HEK293 (cell line): Measurements from ENCODE around the gene SIK3.

Experiments used
- FEZF1 ChIP-seq: fragments of 450-650 bp; formaldehyde crosslinking; IDR thresholded peaks from 2 replicates; pipeline ENCODE4 v1.5.1; 2016; ENCODE audit warnings: missing biosample characterization, missing genetic modification characterization
- HOXD13 ChIP-seq: sonication (generic); formaldehyde crosslinking; IDR thresholded peaks from 2 replicates; pipeline ENCODE4 v1.8.0; 2022; ENCODE audit warnings: missing genetic modification reagents, borderline replicate concordance
- REPIN1 ChIP-seq: fragments of 450-650 bp; formaldehyde crosslinking; IDR thresholded peaks from 2 replicates; pipeline ENCODE4 v1.5.1; 2017; ENCODE audit warnings: missing biosample characterization, missing genetic modification characterization, low read depth
- SCRT2 ChIP-seq: fragments of 450-650 bp; formaldehyde crosslinking; IDR thresholded peaks from 2 replicates; pipeline ENCODE4 v1.5.1; 2016; ENCODE audit warnings: missing biosample characterization, missing genetic modification characterization
- SP3 ChIP-seq: fragments of 450-650 bp; formaldehyde crosslinking; IDR thresholded peaks from 2 replicates; pipeline ENCODE4 v1.5.1; 2016; ENCODE audit warnings: missing biosample characterization, missing genetic modification characterization
- ZBTB8A ChIP-seq: fragments of 450-650 bp; formaldehyde crosslinking; IDR thresholded peaks from 2 replicates; pipeline ENCODE4 v1.5.1; 2016; ENCODE audit warnings: missing biosample characterization, missing genetic modification characterization
- ZEB2 ChIP-seq: fragments of 450-650 bp; formaldehyde crosslinking; IDR thresholded peaks from 2 replicates; pipeline ENCODE4 v1.5.1; 2016; ENCODE audit warnings: missing biosample characterization, missing genetic modification characterization
- ZFHX2 ChIP-seq: fragments of 450-650 bp; formaldehyde crosslinking; conservative IDR thresholded peaks from 2 replicates; pipeline ENCODE4 v1.5.1; 2016; ENCODE audit warnings: missing biosample characterization, missing genetic modification characterization
- ZNF140 ChIP-seq: fragments of 450-650 bp; formaldehyde crosslinking; IDR thresholded peaks from 2 replicates; pipeline ENCODE4 v1.5.1; 2016; ENCODE audit warnings: missing biosample characterization, missing genetic modification characterization
- ZNF311 ChIP-seq: fragments of 450-650 bp; formaldehyde crosslinking; IDR thresholded peaks from 2 replicates; pipeline ENCODE4 v1.5.1; 2017; ENCODE audit warnings: missing biosample characterization, missing genetic modification characterization, borderline replicate concordance
- ZNF341 ChIP-seq: fragments of 450-650 bp; formaldehyde crosslinking; IDR thresholded peaks from 2 replicates; pipeline ENCODE4; 2016; ENCODE audit warnings: low read depth, missing biosample characterization, missing genetic modification characterization
- ZNF37A ChIP-seq: fragments of 450-650 bp; IDR thresholded peaks from 2 replicates; pipeline ENCODE4 v1.5.1; 2018; ENCODE audit warnings: missing biosample characterization, missing genetic modification characterization
- ZNF394 ChIP-seq: fragments of 450-650 bp; formaldehyde crosslinking; IDR thresholded peaks from 2 replicates; pipeline ENCODE4 v1.5.1; 2016; ENCODE audit warnings: missing biosample characterization, missing genetic modification characterization, mild to moderate bottlenecking, moderate library complexity, borderline replicate concordance
- ZNF514 ChIP-seq: fragments of 450-650 bp; formaldehyde crosslinking; IDR thresholded peaks from 2 replicates; pipeline ENCODE4 v1.5.1; 2016; ENCODE audit warnings: missing biosample characterization, missing genetic modification characterization
- ZNF621 ChIP-seq: fragments of 450-650 bp; formaldehyde crosslinking; IDR thresholded peaks from 2 replicates; pipeline ENCODE4 v1.5.1; 2017; ENCODE audit warnings: missing biosample characterization, missing genetic modification characterization
- ZNF629 ChIP-seq: fragments of 450-650 bp; formaldehyde crosslinking; IDR thresholded peaks from 2 replicates; pipeline ENCODE4 v1.5.1; 2017; ENCODE audit warnings: missing biosample characterization, missing genetic modification characterization
- ZNF707 ChIP-seq: fragments of 450-650 bp; formaldehyde crosslinking; IDR thresholded peaks from 2 replicates; pipeline ENCODE4 v1.5.1; 2016; ENCODE audit warnings: missing biosample characterization, missing genetic modification characterization
- ZNF785 ChIP-seq: fragments of 450-650 bp; formaldehyde crosslinking; IDR thresholded peaks from 2 replicates; pipeline ENCODE4 v1.5.1; 2016; ENCODE audit warnings: missing biosample characterization, missing genetic modification characterization
- ZNF843 ChIP-seq: fragments of 450-650 bp; formaldehyde crosslinking; IDR thresholded peaks from 2 replicates; pipeline ENCODE4 v1.5.1; 2016; ENCODE audit warnings: missing biosample characterization, missing genetic modification characterization
- ZSCAN23 ChIP-seq: fragments of 450-650 bp; formaldehyde crosslinking; IDR thresholded peaks from 2 replicates; pipeline ENCODE4 v1.5.1; 2016; ENCODE audit warnings: missing biosample characterization, missing genetic modification characterization
- ZSCAN30 ChIP-seq: fragments of 450-650 bp; IDR thresholded peaks from 2 replicates; pipeline ENCODE4 v1.5.1; 2018; ENCODE audit warnings: missing biosample characterization, mild to moderate bottlenecking, missing genetic modification characterization, moderate library complexity
- ZXDB ChIP-seq: fragments of 450-650 bp; formaldehyde crosslinking; IDR thresholded peaks from 2 replicates; pipeline ENCODE4 v1.5.1; 2016; ENCODE audit warnings: missing biosample characterization, missing genetic modification characterization
- TF ChIP-seq, protein P1 (sequence below): fragments of 450-650 bp; formaldehyde crosslinking; IDR thresholded peaks from 2 replicates; pipeline ENCODE4 v1.5.1; 2016; ENCODE audit warnings: missing biosample characterization, missing genetic modification characterization, low read depth
- TF ChIP-seq, protein P2 (sequence below): fragments of 450-650 bp; formaldehyde crosslinking; IDR thresholded peaks from 2 replicates; pipeline ENCODE4 v1.5.1; 2017; ENCODE audit warnings: missing biosample characterization, missing genetic modification characterization
- TF ChIP-seq, protein P3 (sequence below): fragments of 450-650 bp; formaldehyde crosslinking; IDR thresholded peaks from 2 replicates; pipeline ENCODE4 v1.5.1; 2016; ENCODE audit warnings: missing biosample characterization, missing genetic modification characterization, borderline replicate concordance
- TF ChIP-seq, protein P4 (sequence below): fragments of 450-650 bp; formaldehyde crosslinking; IDR thresholded peaks from 2 replicates; pipeline ENCODE4 v1.5.1; 2016; ENCODE audit warnings: missing biosample characterization, missing genetic modification characterization
- TF ChIP-seq, protein P5 (sequence below): sonication (generic); formaldehyde crosslinking; IDR thresholded peaks from 2 replicates; pipeline ENCODE4 v1.8.1; 2022; ENCODE audit warnings: mild to moderate bottlenecking, moderate library complexity, missing genetic modification reagents
- TF ChIP-seq, protein P6 (sequence below): fragments of 450-650 bp; formaldehyde crosslinking; IDR thresholded peaks from 2 replicates; pipeline ENCODE4 v1.5.1; 2016; ENCODE audit warnings: missing biosample characterization, missing genetic modification characterization, borderline replicate concordance

Gene SIK3

DNA sequence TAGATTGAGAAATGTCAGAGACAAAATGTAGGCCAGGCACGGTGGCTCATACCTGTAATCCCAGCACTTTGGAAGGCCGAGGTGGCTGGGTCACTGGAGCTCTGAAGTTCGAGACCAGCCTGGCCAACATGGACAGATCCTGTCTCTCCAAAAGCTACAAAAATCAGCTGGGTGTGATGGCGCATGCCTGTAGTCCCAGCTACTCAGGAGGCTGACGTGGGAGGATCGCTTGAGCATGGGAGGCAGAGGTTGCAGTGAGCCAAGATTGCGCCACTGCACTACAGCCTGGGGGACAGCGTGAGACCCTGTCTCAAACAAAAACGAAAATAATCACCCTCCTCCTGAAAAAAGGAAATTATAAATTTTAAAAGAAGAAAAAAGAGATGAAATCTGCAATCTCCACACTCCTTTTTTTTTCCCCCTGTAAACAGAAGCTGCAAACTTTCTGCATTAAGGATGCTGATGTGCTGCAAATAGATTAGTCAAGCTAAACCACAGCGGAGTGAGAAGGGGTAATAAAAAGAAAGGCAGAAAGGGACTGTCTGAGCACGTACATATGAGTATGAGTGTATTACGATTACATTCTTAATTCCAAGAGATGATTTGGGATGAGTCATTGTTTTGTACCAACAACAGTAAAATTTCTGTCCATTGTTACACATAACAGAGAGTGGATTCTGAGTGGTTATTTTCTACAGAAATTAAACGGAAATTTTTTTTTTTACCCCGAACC, 87.3 kb downstream of the SIK3 start (continued):
- TF ChIP-seq, protein P1, sequence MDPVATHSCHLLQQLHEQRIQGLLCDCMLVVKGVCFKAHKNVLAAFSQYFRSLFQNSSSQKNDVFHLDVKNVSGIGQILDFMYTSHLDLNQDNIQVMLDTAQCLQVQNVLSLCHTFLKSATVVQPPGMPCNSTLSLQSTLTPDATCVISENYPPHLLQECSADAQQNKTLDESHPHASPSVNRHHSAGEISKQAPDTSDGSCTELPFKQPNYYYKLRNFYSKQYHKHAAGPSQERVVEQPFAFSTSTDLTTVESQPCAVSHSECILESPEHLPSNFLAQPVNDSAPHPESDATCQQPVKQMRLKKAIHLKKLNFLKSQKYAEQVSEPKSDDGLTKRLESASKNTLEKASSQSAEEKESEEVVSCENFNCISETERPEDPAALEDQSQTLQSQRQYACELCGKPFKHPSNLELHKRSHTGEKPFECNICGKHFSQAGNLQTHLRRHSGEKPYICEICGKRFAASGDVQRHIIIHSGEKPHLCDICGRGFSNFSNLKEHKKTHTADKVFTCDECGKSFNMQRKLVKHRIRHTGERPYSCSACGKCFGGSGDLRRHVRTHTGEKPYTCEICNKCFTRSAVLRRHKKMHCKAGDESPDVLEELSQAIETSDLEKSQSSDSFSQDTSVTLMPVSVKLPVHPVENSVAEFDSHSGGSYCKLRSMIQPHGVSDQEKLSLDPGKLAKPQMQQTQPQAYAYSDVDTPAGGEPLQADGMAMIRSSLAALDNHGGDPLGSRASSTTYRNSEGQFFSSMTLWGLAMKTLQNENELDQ (tag by site-specific recombination) = no peak
- TF ChIP-seq REPIN1 (tag by site-specific recombination) (no peak), ZXDB (no peak), ZNF629 (tag by site-specific recombination) (peak; percentile 84), ZNF785 (tag by site-specific recombination) (no peak), ZNF843 (0 out of 2 replicates have a peak, but pooled peaks have one; percentile 34), ZNF621 (tag by site-specific recombination) (no peak), ZSCAN30 (tag by site-specific recombination) (no peak), ZNF394 (tag by site-specific recombination) (0 out of 2 replicates have a peak, but pooled peaks have one; percentile 17), FEZF1 (tag by site-specific recombination) (no peak), ZNF140 (tag by site-specific recombination) (no peak), ZNF707 (tag by site-specific recombination) (no peak), ZFHX2 (tag by site-specific recombination) (peak; percentile 49; the same call in 1 of the 2 replicates), ZEB2 (tag by site-specific recombination) (peak; percentile 88), ZBTB8A (tag by site-specific recombination) (no peak), HOXD13 (CRISPR knock-in tag) (no peak), ZNF514 (tag by site-specific recombination) (no peak), ZNF311 (tag by site-specific recombination) (no peak), SP3 (0 out of 2 replicates have a peak, but pooled peaks have one; percentile 10), ZSCAN23 (no peak), ZNF341 (no peak), SCRT2 (tag by site-specific recombination) (no peak), ZNF37A (no peak)
- TF ChIP-seq, protein P2, sequence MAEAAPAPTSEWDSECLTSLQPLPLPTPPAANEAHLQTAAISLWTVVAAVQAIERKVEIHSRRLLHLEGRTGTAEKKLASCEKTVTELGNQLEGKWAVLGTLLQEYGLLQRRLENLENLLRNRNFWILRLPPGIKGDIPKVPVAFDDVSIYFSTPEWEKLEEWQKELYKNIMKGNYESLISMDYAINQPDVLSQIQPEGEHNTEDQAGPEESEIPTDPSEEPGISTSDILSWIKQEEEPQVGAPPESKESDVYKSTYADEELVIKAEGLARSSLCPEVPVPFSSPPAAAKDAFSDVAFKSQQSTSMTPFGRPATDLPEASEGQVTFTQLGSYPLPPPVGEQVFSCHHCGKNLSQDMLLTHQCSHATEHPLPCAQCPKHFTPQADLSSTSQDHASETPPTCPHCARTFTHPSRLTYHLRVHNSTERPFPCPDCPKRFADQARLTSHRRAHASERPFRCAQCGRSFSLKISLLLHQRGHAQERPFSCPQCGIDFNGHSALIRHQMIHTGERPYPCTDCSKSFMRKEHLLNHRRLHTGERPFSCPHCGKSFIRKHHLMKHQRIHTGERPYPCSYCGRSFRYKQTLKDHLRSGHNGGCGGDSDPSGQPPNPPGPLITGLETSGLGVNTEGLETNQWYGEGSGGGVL = no peak
- TF ChIP-seq, protein P3, sequence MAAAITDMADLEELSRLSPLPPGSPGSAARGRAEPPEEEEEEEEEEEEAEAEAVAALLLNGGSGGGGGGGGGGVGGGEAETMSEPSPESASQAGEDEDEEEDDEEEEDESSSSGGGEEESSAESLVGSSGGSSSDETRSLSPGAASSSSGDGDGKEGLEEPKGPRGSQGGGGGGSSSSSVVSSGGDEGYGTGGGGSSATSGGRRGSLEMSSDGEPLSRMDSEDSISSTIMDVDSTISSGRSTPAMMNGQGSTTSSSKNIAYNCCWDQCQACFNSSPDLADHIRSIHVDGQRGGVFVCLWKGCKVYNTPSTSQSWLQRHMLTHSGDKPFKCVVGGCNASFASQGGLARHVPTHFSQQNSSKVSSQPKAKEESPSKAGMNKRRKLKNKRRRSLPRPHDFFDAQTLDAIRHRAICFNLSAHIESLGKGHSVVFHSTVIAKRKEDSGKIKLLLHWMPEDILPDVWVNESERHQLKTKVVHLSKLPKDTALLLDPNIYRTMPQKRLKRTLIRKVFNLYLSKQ (tag by site-specific recombination) = no peak
- TF ChIP-seq, protein P4, sequence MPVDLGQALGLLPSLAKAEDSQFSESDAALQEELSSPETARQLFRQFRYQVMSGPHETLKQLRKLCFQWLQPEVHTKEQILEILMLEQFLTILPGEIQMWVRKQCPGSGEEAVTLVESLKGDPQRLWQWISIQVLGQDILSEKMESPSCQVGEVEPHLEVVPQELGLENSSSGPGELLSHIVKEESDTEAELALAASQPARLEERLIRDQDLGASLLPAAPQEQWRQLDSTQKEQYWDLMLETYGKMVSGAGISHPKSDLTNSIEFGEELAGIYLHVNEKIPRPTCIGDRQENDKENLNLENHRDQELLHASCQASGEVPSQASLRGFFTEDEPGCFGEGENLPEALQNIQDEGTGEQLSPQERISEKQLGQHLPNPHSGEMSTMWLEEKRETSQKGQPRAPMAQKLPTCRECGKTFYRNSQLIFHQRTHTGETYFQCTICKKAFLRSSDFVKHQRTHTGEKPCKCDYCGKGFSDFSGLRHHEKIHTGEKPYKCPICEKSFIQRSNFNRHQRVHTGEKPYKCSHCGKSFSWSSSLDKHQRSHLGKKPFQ (tag by site-specific recombination) = no peak
- TF ChIP-seq, protein P5, sequence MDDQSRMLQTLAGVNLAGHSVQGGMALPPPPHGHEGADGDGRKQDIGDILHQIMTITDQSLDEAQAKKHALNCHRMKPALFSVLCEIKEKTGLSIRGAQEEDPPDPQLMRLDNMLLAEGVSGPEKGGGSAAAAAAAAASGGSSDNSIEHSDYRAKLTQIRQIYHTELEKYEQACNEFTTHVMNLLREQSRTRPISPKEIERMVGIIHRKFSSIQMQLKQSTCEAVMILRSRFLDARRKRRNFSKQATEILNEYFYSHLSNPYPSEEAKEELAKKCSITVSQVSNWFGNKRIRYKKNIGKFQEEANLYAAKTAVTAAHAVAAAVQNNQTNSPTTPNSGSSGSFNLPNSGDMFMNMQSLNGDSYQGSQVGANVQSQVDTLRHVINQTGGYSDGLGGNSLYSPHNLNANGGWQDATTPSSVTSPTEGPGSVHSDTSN (CRISPR knock-in tag) = no peak
- TF ChIP-seq, protein P6, sequence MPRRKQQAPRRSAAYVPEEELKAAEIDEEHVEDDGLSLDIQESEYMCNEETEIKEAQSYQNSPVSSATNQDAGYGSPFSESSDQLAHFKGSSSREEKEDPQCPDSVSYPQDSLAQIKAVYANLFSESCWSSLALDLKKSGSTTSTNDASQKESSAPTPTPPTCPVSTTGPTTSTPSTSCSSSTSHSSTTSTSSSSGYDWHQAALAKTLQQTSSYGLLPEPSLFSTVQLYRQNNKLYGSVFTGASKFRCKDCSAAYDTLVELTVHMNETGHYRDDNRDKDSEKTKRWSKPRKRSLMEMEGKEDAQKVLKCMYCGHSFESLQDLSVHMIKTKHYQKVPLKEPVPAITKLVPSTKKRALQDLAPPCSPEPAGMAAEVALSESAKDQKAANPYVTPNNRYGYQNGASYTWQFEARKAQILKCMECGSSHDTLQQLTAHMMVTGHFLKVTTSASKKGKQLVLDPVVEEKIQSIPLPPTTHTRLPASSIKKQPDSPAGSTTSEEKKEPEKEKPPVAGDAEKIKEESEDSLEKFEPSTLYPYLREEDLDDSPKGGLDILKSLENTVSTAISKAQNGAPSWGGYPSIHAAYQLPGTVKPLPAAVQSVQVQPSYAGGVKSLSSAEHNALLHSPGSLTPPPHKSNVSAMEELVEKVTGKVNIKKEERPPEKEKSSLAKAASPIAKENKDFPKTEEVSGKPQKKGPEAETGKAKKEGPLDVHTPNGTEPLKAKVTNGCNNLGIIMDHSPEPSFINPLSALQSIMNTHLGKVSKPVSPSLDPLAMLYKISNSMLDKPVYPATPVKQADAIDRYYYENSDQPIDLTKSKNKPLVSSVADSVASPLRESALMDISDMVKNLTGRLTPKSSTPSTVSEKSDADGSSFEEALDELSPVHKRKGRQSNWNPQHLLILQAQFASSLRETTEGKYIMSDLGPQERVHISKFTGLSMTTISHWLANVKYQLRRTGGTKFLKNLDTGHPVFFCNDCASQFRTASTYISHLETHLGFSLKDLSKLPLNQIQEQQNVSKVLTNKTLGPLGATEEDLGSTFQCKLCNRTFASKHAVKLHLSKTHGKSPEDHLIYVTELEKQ (tag by site-specific recombination) = peak; percentile 78; the same call in 1 of the 2 replicates
